HG02623 (cell line): ENCODE measurements around the gene RPL29.

ENCODE experiments used
- ATAC-seq: cut with Tn5 transposase; IDR thresholded peaks from one replicate; pipeline ENCODE4 v1.9.1; 2021; ENCODE audit warnings: moderate library complexity; ENCODE audit not compliant: unreplicated experiment

The RPL29 gene

DNA sequence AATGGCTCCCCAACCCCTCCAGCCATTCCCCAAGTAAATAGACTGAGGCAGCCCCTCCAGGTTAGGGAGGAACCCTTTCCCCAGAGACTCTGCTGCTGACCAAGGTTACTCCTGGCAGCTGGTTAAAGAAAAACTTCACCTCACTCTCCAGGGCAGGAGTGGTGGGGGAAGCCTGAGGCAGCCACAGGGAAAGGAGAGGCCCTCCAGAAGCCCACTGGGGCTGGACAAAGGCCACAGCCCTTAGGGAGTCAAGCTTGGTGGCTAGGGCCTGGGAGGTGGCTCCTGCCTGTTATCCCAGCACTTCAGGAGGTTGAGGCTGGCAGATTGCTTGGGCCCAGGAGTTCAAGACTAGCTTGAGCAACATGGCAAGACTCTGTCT is 11.4 kb downstream of the RPL29 start:
- ATAC-seq = no peak

DNA sequence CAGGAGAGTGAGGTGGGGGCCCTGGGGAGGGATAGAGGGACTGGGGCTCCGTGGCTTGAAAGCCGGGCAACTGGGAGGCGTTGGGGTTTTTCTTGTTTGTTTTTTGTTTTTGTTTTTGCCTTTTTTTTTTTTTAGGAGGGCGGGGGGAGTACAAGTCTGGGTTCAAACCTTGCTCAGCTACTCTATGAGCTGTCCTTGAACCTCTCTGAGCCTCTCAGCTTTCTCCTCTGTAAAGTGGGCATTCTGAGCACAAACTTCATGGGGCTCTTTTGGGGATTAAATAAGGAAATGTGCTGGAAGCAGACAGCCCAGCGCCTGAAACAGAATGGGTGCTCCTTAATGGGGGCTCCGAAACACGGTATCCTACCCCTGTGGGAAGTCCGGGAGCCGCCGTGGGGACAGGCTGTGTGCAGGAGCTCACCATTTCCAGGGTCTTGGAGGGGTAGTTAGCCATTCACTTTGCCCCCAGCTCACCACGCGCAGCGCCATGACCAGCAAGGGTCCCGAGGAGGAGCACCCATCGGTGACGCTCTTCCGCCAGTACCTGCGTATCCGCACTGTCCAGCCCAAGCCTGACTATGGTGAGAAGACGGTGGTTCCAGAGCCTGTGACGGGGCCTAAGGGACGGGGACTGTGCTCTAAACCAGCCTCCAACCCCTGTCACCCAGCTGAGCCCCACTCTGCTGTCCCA is 12.0 kb downstream of the RPL29 start:
- ATAC-seq = no peak

DNA sequence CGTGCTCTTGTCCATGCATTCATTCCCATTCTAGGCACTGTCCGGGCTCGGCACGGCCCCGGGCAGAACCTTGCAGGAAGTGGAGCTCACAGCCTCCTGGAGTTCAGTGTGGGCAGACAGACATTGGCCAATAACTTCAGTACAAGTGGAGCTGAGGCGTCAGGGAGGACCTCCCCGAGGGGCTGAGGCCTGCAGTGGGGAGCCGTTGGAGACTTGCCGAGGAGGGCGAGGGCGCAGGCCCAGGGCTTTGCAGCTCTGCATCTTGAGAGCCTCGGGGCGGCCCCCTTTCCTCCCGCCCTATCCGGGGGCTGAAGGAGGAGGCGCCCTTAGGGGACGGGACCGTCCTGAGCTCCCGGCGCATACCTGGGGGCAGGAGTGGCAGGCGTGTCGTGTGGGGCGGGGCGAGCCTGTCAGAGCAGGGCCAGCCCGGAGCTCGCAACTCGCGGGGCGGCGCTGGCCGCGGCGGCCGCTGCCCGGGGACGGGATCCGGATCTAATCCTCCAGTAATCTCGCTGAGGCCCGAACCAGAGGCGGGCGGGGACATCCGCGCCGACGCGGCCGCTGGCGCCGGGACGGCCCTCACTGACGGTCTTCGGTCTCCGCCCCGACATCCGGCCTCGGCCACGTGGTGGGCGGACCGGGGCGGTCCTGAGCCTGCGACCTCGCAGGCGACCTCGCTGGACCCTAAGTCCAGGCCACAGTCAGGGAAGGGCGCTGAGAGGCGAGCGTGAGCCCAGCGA is 12.7 kb downstream of the RPL29 start, which contains the start of gene ACY1:
Gene ACY1, plus strand, starts transcription at position 698 of the 740 bp plus-strand sequence. CDS start 530 bp downstream, outside the sequence.
- peak; percentile 67 for ATAC-seq

DNA sequence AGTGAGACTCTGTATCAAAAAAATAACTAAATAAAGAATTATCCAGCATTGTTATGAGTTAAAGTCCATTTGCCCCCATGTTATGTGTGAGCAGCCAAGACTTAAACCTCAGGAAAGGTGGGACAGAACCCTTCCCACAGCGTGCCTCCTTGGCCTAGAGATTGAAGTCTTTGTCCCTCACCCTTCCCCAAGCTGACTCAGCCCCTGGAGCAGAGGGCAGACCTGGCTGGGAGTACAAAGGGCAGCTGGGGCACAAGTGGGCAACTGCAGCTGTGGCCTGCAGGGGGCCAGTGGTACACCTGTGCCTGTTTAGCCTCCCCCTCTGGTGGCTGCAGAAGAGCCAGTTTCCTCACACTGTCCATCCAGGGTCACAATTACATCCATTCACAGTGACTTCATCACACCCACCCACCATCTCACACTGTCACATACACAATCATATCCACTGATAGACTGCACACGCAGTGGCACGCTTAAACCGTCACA is 13.3 kb downstream of the RPL29 start:
- peak; percentile 21 for ATAC-seq

DNA sequence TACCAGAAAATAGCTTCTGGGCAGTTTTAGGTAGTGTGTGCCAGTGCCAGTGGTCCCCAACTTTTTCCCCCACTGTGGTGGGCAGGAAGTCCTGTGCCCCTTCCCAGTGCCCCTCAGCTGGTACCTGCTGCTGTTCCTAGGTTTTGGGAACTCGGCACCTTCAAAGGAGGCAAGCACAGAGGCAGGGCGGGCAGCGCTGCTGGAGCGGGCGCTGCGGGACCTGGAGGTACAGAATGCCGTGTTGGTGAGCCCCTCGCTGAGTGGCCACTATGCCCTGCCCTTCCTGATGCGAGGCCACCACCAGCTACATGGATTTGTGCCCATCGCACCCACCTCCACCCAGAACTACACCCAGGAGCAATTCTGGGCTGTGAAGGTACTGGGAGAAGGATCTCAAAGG is 15.4 kb downstream of the RPL29 start:
- no peak for ATAC-seq

DNA sequence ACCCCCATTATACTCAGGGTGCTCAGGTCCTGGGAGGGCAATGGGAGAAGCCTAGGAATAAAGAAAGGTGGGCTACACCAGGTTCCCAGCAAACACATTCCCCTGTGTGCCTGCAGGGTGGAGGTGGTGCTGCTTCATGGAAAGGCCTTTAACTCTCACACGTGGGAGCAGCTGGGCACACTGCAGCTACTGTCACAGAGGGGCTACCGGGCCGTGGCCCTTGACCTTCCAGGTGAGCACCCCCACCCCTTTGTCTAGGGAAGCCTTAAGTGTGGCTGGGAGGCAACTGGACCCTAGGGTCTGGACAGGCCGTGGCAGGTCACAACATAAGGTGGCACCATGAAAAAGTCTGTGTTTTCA is 17.6 kb downstream of the RPL29 start:
- ATAC-seq = no peak

DNA sequence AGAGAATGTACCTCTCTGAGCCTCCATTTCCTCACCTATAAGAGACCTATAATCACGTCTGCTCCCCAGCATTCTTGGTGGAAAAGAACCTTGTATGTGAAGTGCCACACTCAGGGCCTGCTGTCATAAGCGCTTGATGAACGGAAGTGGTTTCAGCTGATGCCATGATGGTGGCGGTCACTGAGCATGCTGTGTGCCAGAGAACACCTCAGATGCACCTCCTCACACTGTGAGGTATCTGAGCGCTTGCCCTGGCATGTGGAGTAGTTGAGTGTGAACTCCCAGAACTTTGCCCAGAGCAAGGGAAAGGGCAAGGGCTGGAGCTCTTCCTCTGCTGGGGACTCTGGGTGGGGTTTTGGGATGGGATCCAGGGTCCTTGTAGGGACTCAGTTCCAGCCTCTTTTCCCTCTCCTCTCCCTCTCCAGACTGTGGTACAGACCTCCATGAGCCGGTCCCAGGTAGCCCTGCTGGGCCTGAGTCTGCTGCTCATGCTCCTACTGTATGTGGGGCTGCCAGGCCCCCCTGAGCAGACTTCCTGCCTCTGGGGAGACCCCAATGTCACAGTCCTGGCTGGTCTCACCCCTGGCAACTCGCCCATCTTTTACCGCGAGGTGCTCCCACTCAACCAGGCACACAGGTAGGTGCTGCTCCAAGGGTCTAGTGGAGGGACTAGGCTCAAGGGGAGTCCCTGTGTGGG is 18.1 kb downstream of the RPL29 start:
- no peak for ATAC-seq

DNA sequence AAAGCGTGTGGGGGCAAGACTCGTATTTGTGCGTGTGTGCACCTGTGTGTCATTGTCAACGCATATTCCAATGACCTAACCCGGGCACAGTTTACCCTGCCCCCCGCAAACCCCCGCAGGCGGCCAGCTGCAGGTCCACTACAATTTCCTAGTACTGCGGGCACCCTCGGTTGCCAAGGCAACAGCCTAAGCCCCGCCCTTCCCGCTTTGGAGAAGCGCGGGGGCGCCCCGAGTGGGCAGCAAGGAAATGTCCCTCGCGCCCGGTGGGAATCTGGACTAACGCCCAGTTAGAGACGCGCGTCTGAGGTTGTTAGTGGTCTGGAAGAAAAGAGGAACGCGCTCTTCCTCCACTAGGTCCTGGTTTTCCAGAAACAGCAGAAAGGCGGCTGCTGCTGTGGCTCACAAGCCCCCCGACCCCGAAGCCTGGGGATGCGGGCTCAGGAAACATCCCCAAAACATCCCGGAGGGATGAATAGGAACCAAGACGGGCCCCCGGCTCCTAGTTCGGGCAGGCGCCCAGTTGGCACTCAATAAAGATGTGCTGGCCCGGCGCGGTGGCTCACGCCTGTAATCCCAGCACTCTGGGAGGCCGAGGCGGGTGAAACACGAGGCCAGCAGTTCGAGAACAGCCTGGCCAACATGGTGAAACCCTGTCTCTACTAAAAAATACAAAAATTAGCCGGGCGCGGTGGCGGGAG is 19.7 kb downstream of the RPL29 start:
- no peak for ATAC-seq

DNA sequence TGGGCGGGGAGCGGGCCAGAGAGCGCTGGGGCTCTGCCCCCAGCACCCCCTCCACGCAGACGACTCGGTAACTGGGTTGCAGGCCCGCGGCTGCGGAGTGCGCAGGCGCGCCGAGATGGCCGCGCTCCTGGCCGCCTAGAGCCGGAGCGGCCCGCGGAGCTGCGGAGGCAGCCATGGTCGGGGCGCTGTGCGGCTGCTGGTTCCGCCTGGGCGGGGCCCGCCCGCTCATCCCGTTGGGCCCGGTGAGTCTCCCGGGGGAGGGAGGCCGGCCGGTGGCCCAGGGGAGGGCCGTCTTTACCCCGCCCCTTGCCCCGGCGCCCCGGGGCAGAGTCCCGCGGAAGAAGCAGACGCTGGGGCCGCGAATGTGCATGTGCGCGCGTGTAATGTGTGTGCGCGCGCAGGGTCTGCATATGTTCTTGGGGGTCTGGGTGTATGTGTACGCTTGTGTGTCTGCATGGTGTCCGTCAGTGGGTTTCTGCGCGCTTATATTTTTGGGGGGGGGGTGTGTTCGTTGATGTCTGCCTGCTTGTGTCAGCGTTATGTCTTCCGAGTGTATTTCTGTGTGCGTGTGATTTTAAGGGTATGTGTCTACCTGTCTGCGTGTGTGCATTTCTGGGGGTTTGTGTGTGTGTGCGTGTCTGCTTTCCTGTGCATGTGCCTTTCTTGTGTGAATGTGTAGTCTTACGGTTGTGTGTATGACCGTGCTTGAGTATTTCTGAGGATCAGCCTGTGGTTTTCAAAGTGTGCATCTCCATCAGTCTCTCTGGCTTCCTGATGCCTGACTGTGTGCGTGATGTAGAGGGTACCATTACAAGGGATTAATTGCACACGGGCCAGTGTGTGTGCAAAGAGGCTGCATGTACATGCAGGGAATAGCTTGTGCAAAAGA is 20.5 kb downstream of the RPL29 start, which contains the start of gene ABHD14A:
Gene ABHD14A, plus strand, starts transcription at position 102 of the 889 bp plus-strand sequence. Its CDS starts 72 bp downstream, at position 174.
- no peak for ATAC-seq

DNA sequence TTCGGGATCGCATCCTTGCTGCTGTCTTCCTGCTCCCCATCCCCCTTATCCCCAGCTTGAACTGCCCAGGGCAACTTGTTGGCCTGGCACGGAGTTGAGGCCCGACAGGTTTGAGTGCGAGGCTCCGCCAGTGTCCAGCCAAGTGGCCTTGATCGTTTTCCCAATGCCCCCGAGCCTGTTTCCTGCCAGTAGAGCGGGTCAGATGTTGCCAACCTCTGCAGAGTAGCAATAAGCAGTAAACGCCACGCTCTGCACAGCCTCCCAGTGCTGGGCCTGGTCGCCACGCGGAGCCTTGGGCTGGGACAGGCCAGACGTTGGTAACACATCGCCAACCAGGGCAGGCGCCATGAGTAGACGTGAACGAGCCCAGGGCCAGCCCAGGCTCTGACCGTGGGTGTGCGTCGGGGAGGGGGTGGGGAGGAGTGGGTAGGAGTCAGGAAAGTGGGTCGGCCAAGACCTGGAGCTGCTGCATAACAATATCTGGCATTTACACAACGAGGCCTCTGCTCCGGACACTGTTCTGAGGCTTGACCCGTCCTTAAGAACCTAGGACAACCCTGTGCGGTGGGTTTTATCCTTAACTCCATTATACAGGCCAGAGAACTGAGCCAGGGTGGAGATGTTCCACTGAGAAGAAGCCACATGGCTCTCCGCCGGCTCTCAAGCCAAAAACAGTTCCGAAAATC is 21.3 kb downstream of the RPL29 start:
- peak; percentile 15 for ATAC-seq

DNA sequence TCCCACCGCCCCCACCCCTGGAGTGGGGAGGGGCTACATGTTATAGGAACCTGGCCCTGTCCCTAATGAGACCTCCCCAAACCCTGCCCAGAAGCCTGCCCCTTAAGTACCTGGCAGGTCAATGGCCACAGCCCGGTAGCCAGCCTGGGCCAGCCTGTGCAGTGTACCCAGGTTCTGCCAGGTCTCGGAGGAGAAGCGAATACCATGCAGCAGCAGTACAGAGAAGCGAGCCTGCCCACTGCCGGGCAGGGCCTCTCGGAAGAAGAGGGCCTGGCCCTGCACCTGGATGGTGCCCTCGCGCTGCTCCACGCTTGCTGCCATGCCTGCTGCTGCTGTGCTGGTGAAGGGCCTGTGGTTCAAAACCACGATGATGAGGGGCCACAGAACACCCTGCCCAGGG is 24.3 kb downstream of the RPL29 start:
- no peak for ATAC-seq

DNA sequence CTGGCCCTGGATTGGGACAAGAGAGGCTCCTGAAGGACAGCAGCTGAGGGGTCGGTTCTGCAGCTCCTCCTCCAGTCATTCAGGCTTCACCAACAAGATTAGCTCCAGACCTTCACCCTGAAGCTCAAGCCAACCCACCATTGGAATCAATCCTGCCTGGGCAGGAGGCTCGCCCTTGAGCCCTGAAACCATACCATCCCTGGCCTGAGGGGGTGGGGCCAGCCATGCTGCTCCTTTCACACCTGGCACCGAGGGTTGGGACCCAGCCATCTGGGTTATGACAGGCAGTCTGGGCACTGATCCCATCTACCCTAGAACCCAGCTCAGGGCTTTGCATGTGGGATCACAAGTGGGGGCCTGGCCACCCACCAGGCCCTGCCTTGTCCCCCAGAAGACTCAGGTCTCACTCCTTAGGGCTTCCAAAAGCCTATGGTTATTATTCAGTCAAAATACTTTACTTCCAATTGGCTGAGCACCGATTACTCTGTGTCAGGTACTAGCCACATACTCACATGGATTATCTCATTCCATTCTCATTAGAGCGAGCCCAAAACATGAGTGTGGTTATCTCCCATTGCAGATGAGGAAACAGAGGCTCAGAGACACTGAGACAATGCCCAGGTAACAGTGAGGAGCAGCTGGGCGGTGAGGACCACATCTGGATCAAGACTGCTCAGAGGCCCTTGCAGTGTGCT is 24.9 kb downstream of the RPL29 start:
- ATAC-seq = no peak

DNA sequence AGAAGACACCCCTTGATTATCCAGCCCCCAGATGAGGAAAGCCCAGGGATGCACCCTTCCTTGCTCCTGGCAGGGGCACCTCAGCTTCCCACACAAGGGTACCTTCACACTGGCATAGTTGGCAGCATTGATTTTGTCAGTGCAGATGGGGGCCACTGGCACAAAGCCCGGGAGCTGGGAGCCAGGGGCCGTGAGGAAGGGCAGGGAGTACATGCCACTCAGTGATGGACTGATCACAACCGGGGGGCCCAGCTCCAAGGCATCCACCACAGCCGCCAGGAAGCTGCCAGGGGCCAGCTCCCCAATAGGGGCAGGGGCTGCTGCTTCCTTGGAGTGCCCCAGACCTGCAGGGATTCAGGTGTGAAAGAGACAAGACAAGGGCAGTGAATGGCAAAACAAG is 25.9 kb downstream of the RPL29 start:
- ATAC-seq = no peak

DNA sequence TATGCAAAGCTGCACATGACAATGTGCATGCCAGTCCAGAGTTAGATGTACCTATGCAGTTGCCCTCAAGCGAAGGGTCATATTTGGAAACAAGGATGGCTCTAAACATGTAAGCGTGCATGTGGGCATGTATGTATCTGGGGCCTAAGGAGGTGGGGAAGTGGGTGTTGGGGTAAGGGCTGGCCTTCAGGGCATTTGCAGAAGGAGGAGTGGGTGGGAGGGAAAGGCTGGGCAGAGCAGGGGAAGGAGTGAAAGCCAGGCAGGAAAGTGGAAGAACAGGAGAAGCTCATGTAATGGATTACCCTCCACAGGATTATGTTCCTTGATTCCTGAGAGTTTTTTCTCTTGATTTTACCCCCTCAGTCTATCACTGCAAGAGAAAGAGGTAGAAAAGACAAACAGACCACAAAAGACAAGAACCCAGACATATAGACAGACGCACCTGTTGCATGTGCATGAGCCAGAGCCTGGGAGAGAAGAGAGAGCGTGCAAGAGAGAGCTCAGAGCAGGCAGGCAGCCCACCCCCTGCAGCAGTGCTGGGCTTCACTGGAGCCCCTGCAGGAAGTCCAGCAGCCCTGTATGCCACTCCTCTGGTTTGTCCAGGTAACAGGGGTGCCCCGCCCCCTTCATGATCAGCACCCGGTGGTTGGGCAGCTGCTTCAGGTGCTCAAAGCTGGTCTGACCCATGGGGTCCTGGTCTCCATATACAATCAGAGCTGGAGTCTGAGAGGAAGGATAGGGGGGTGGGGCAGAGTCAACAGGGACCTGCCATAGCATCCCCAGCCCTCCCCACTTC is 26.6 kb downstream of the RPL29 start:
- ATAC-seq = no peak

DNA sequence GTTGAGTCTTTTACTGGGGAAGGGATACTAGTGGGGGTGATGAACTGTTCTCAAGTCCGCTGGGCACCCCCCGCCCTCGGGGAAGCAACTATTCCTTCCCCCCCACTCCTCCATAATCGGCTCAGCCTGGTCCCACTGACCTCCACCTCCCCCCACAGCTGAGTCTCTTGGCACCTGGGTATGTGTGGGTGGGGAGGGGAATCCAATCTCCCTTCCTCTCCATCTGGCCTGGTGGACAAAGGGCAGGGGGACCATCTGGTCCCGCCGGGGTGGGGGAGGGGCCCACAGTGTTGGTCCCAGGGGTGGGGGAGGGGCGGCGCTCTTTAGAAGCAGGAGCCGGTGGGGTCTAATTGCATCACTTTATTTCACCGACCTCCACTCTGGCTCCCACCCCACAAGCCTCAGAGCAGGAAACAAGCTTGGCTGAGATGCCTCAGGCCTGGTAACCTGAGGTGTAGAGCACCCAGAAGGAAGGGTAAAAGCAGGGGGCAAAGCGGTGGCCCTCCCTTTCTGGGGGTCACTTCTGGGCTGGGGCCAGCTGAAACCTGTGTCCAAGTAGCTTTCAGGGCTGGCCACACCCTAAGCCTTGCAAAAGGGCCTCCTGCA is 27.4 kb downstream of the RPL29 start:
- ATAC-seq = no peak

DNA sequence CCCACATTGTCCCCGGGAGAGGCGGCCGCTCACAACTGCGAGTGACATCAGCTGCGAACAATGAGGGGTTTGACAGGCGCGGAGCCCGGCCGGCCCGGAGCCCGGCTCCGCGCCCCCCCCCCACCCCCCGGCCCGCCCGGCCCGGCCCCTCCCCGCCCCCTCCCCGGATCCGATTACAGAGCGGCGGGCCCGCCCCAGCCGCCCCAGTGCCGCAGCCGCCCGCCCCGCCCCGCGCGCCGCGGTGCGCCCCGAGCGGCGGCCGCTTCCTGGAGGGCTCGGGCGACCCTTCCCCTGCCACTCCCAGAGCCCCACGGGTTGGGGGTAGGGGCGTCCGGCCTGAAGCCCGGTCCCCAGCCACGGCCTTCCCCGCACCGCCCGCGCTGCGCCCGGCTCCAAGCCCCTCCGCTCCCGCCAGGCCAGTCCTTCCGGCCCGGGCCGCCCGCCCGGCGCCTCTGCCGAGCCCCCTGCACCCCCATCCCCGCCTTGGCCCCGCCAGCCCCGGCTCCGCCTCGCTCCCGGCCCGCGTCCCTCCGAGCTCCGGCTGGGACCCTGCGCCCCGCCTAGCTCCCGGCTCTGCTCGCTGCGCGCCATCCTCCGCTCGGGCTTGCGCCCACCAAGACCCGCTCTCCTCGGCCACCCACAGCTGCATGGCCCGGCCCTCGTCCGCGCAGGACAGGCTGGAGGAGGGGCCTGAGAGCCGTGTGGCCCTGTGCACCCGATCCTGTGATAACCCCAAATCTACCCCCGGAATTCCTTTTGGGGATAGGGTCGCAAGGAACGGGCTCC is 28.1 kb downstream of the RPL29 start, which contains the start of gene PCBP4:
Gene PCBP4, minus strand, starts transcription at position 71 of the 786 bp plus-strand sequence. CDS start 6,214 bp downstream, outside the sequence.
- peak; percentile 50 for ATAC-seq

DNA sequence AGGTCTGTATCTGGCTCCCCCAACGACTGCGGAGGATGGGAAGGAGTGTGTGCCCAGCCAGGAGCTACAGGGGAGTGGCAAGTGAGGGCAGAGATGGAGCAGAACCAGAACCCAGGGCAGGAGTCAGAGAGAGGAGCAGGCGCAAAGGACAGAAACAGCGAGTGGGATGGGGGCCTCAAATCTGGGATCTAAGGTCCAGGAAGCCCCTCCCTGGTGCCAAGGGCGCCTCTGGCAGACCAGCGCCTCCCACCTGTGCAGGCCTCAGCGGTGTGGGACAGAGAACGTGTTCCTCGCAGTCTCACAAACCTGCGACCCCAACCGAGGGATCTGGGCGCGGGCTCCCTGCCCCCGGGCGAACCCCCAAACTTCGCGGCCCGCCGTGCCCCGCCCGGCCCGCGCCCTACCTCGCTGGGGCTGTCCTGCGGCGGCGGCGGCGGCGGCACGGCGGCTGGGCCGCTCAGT is 28.7 kb downstream of the RPL29 start:
- ATAC-seq = peak; percentile 34
